ENCODE results near the gene MFRP.

DNA sequence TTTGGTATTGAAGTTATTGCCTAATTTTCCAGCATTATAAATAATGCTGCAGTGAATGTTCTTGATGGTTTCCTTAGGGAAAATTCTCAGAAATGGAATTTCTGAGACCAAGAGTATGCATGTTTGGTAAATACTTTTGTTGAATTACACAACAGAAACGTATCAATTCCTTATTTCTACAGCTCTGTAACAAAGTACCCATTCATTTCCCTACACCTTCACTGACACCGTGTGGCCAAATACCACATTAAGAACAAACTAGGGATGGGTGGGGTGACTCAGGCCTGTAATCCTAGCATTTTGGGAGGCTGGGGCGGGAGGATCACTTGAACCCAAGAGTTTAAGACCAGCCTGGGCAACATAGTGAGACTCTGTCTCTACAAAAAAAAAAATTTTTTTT lies 51.3 kb downstream of the MFRP start:
- TF ChIP-seq EZH2 (IDR thresholded peaks at IDR 0.05) (no peak), POLR2AphosphoS5 (IDR thresholded peaks at IDR 0.05; ENCODE audit: borderline replicate concordance, low read depth, low read length) (no peak), FOXP2 (optimal IDR thresholded peaks at IDR 0.05; ENCODE audit: control extremely low read depth, extremely low read length, insufficient read depth) (no peak)

Data from SK-N-MC (cell line).